Endothelial cell (in vitro differentiated cells): ENCODE data around the gene SYT7. TPM values are rescaled to one million over a fixed set of nuclear protein-coding genes. Genes with fewer than 3 reads are reported as not detected.

ENCODE experiments used
- DNase-seq: peaks from one replicate; pipeline ENCODE4 v3.0.0; 2021; ENCODE audit warnings: low spot score
- H3K27ac Mint-ChIP-seq: one replicate; pipeline ENCODE4 v1.8.0; 2021; ENCODE audit warnings: mixed read lengths, inconsistent platforms; ENCODE audit not compliant: unreplicated experiment
- H3K27me3 Mint-ChIP-seq: one replicate; pipeline ENCODE4 v1.8.0; 2021; ENCODE audit warnings: mild to moderate bottlenecking, moderate library complexity, mixed read lengths, inconsistent platforms; ENCODE audit not compliant: unreplicated experiment
- H3K36me3 Mint-ChIP-seq: one replicate; pipeline ENCODE4 v1.8.0; 2021; ENCODE audit warnings: mild to moderate bottlenecking, low read depth, mixed read lengths, inconsistent platforms; ENCODE audit not compliant: unreplicated experiment
- H3K4me1 Mint-ChIP-seq: one replicate; pipeline ENCODE4 v1.8.0; 2021; ENCODE audit warnings: mild to moderate bottlenecking, mixed read lengths, inconsistent platforms; ENCODE audit not compliant: unreplicated experiment
- H3K4me3 Mint-ChIP-seq: one replicate; pipeline ENCODE4 v1.8.0; 2021; ENCODE audit warnings: mild to moderate bottlenecking, mixed read lengths, inconsistent platforms; ENCODE audit not compliant: unreplicated experiment
- H3K9me3 Mint-ChIP-seq: one replicate; pipeline ENCODE4 v1.8.0; 2021; ENCODE audit warnings: mixed read lengths, inconsistent platforms; ENCODE audit not compliant: unreplicated experiment
- CTCF ChIP-seq: fragments of 200-600 bp; sonication (generic); IDR thresholded peaks from one replicate; pipeline ENCODE4 v1.5.0; 2021; ENCODE audit warnings: antibody characterized with exemption; ENCODE audit not compliant: unreplicated experiment
- total RNA-seq: library from RNA; stranded (reverse); fragmentation: NEBNext Ultra II Directional; extraction: Animal tissue kit (Norgen Biotek cat#: 25700); gene quantifications from one replicate; pipeline ENCODE4 v1.2.1, GENCODE V29; 2021; ENCODE audit not compliant: unreplicated experiment

SYT7 gene
- total RNA-seq, 1 donor from 2014 or later = 9.7 TPM

GRCh38 chr11:61551634-61552033 is 29.2 kb downstream of the SYT7 start:
- Mint-ChIP-seq H3K27ac (no peak overlapping the region), H3K36me3 (no peaks in the 10 kb centered on the region), H3K4me1 (peaks cover 8% of the 10 kb centered on the region), H3K9me3 (no peaks in the 10 kb centered on the region), H3K27me3 (peaks cover 9% of the 10 kb centered on the region), H3K4me3 (no peak overlapping the region)
- DNase-seq = no peak
- no peak for TF ChIP-seq CTCF

- no peak for DNase-seq
- no peaks in the 10 kb centered on the region for H3K9me3 Mint-ChIP-seq
- no peak overlapping the region for H3K27ac Mint-ChIP-seq
- no peak for TF ChIP-seq CTCF
- peaks cover 5% of the 10 kb centered on the region for H3K27me3 Mint-ChIP-seq
- peaks cover 8% of the 10 kb centered on the region for H3K4me1 Mint-ChIP-seq
- no peak overlapping the region for H3K4me3 Mint-ChIP-seq
- H3K36me3 Mint-ChIP-seq = no peaks in the 10 kb centered on the region
These were observed 30.1 kb downstream of the SYT7 start for GRCh38 chr11:61550665-61551227.

GRCh38 chr11:61549662-61550568 is 31.0 kb downstream of the SYT7 start:
- H3K36me3 Mint-ChIP-seq = no peaks in the 10 kb centered on the region
- H3K4me3 Mint-ChIP-seq = no peak overlapping the region
- no peak overlapping the region for H3K27ac Mint-ChIP-seq
- no peak for TF ChIP-seq CTCF
- no peak for DNase-seq
- peaks cover 9% of the 10 kb centered on the region for H3K27me3 Mint-ChIP-seq
- H3K4me1 Mint-ChIP-seq = peaks cover 8% of the 10 kb centered on the region
- H3K9me3 Mint-ChIP-seq = no peaks in the 10 kb centered on the region

- Mint-ChIP-seq H3K4me1 (peaks cover 8% of the 10 kb centered on the region), H3K4me3 (no peak overlapping the region), H3K9me3 (no peaks in the 10 kb centered on the region), H3K27ac (no peak overlapping the region), H3K27me3 (peaks cover 6% of the 10 kb centered on the region), H3K36me3 (no peaks in the 10 kb centered on the region)
- TF ChIP-seq CTCF = no peak
- DNase-seq = no peak
These were observed 31.7 kb downstream of the SYT7 start for GRCh38 chr11:61549177-61549576.

- no peaks in the 10 kb centered on the region for H3K36me3 Mint-ChIP-seq
- no peaks in the 10 kb centered on the region for H3K9me3 Mint-ChIP-seq
- no peaks in the 10 kb centered on the region for H3K4me1 Mint-ChIP-seq
- H3K27ac Mint-ChIP-seq = no peak overlapping the region
- DNase-seq = no peak
- TF ChIP-seq CTCF = no peak
- H3K4me3 Mint-ChIP-seq = no peak overlapping the region
- peaks cover 5% of the 10 kb centered on the region for H3K27me3 Mint-ChIP-seq
These were observed 33.6 kb downstream of the SYT7 start for GRCh38 chr11:61547246-61547645.
